Measurements from ENCODE around the gene SKI. TPM values are rescaled to one million over a fixed set of nuclear protein-coding genes. Genes with fewer than 3 reads are reported as not detected.
A peak's percentile ranks its signal among the peaks of the same experiment; 100 is the strongest.

SKI gene
- total RNA-seq, 1 donor from 2014 or later, result 66.2 TPM

DNA sequence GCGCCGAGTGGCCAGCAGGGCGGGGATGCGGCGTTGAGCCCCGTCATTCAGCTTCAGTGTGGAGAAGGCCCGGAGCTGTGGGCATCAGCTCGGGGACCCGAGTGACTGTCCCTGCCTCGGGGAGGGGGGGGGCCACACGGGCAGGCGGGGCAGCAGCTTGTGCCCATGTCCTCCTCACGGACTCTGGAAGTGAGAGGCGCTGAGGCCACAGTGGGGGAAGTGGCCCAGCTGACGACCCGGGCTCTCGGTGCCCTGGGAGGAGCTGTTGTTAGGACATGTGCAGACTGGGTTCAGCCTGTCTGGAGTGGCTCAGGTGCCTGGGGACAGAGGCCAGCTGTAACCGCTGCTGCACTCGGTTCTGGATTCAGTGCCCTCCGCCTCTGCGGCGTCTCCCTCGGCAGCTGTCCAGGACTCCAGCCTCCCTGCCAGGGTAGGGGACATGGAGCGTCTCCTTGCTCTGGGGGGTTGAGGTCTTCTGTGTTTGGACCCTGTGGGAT is 71.1 kb downstream of the SKI start:
- Histone ChIP-seq H4K20me1 (ENCODE audit: insufficient read depth, low read length) (peaks cover 99% of the 10 kb centered on the region), H3K27me3 (ENCODE audit: insufficient read depth, low read length) (no peaks in the 10 kb centered on the region), H3K9ac (ENCODE audit: low read length) (no peak overlapping the region), H2AFZ (ENCODE audit: low read depth, low read length) (no peak overlapping the region), H3K4me1 (ENCODE audit: insufficient read depth, low read length) (peaks cover 24% of the 10 kb centered on the region), H3K4me2 (ENCODE audit: low read length) (no peak overlapping the region), H3K79me2 (ENCODE audit: insufficient read depth, low read length) (peaks cover 100% of the 10 kb centered on the region), H3K27ac (ENCODE audit: low read depth, low read length) (no peak overlapping the region), H3K4me3 (ENCODE audit: insufficient read depth, low read depth, low read length) (no peak overlapping the region), H3K36me3 (ENCODE audit: insufficient read depth, low read length) (peaks cover 3% of the 10 kb centered on the region), H3K9me3 (ENCODE audit: insufficient read depth, low read depth, low read length) (no peaks in the 10 kb centered on the region)
- Mint-ChIP-seq H3K4me1 (ENCODE audit: low read depth, unreplicated experiment) (peaks cover 9% of the 10 kb centered on the region), H3K27me3 (ENCODE audit: low read depth, unreplicated experiment) (no peaks in the 10 kb centered on the region), H3K9me3 (ENCODE audit: unreplicated experiment) (no peaks in the 10 kb centered on the region), H3K4me3 (ENCODE audit: unreplicated experiment) (no peak overlapping the region), H3K36me3 (ENCODE audit: low read depth, unreplicated experiment) (peaks cover 9% of the 10 kb centered on the region), H3K27ac (ENCODE audit: unreplicated experiment) (no peak overlapping the region)
- FAIRE-seq (no peak), DNase-seq (ENCODE audit: low read depth) (no peak)
- no peak for TF ChIP-seq EZH2 (IDR thresholded peaks at IDR 0.05; ENCODE audit: insufficient read depth, low read length)
- TF ChIP-seq, protein P1, sequence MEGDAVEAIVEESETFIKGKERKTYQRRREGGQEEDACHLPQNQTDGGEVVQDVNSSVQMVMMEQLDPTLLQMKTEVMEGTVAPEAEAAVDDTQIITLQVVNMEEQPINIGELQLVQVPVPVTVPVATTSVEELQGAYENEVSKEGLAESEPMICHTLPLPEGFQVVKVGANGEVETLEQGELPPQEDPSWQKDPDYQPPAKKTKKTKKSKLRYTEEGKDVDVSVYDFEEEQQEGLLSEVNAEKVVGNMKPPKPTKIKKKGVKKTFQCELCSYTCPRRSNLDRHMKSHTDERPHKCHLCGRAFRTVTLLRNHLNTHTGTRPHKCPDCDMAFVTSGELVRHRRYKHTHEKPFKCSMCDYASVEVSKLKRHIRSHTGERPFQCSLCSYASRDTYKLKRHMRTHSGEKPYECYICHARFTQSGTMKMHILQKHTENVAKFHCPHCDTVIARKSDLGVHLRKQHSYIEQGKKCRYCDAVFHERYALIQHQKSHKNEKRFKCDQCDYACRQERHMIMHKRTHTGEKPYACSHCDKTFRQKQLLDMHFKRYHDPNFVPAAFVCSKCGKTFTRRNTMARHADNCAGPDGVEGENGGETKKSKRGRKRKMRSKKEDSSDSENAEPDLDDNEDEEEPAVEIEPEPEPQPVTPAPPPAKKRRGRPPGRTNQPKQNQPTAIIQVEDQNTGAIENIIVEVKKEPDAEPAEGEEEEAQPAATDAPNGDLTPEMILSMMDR (IDR thresholded peaks at IDR 0.05; ENCODE audit: insufficient read depth, low read depth, low read length), result no peak

DNA sequence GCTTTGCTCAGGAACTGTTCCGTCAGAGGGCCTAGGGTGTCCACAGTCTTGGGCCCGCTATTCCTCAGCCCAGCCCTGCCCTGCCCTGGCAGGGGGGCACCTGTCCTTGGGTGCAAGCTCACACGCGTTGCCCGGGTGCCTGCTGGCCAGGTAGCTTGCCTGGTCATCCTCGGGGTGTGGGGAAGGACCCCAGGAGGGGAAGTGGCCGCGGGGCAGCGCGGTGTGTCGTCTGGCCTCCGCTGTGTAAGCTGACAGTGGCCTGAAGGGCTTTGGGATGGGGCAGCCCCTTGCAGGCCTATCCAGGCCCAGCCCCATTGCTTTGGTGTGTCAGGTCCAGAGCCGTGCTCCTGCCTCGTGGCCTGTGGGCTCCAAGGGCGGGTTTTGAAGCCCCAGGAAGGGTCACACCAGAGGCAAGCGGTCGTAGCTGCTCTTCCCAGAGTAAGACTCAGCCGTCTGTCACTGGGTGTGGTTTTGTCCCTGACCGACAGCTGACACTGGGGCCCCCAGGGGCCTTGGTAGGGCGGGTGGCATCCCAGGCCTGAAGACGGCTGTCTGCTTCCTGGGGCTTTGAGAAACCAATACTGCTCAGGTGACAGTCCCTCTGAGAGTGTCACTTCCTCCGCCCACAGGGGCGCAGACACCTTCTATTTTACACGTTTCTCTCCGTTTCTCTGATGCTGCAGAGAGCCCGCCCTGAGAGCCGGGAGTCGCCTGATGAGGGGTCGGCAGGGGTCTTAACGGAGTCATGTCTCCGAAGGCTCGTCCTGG is 72.1 kb downstream of the SKI start:
- Histone ChIP-seq H3K9ac (ENCODE audit: low read length) (peak overlapping the region; percentile 27), H3K9me3 (ENCODE audit: insufficient read depth, low read depth, low read length) (no peaks in the 10 kb centered on the region), H3K4me3 (ENCODE audit: insufficient read depth, low read depth, low read length) (no peak overlapping the region), H4K20me1 (ENCODE audit: insufficient read depth, low read length) (peaks cover 99% of the 10 kb centered on the region), H3K4me2 (ENCODE audit: low read length) (no peak overlapping the region), H3K27ac (ENCODE audit: low read depth, low read length) (peak overlapping the region; percentile 19), H3K79me2 (ENCODE audit: insufficient read depth, low read length) (peaks cover 99% of the 10 kb centered on the region), H3K36me3 (ENCODE audit: insufficient read depth, low read length) (peaks cover 3% of the 10 kb centered on the region), H2AFZ (ENCODE audit: low read depth, low read length) (no peak overlapping the region), H3K4me1 (ENCODE audit: insufficient read depth, low read length) (peaks cover 20% of the 10 kb centered on the region), H3K27me3 (ENCODE audit: insufficient read depth, low read length) (no peaks in the 10 kb centered on the region)
- TF ChIP-seq EZH2 (IDR thresholded peaks at IDR 0.05; ENCODE audit: insufficient read depth, low read length), result no peak
- TF ChIP-seq, protein P1 (IDR thresholded peaks at IDR 0.05; ENCODE audit: insufficient read depth, low read depth, low read length), result no peak
- H3K27me3 Mint-ChIP-seq (ENCODE audit: low read depth, unreplicated experiment), result no peaks in the 10 kb centered on the region
- no peak overlapping the region for H3K4me3 Mint-ChIP-seq (ENCODE audit: unreplicated experiment)
- peaks cover 9% of the 10 kb centered on the region for H3K36me3 Mint-ChIP-seq (ENCODE audit: low read depth, unreplicated experiment)
- H3K4me1 Mint-ChIP-seq (ENCODE audit: low read depth, unreplicated experiment), result peaks cover 7% of the 10 kb centered on the region
- FAIRE-seq (no peak), DNase-seq (ENCODE audit: low read depth) (no peak)
- no peaks in the 10 kb centered on the region for H3K9me3 Mint-ChIP-seq (ENCODE audit: unreplicated experiment)
- no peak overlapping the region for H3K27ac Mint-ChIP-seq (ENCODE audit: unreplicated experiment)

Measured in astrocyte (in vitro differentiated cells and primary cell).